SJSA1 (cell line): ENCODE data around the gene BTBD3. TPM values are rescaled to one million over a fixed set of nuclear protein-coding genes. Genes with fewer than 3 reads are reported as not detected.

Source experiments
- DNase-seq, 2 experiments: peaks; one replicate each; pipeline ENCODE4 v3.0.0-alpha.2; 2015 to 2020; ENCODE audit warnings: low spot score in 2 of 2, low read depth in 1 of 2
- H3K27ac ChIP-seq: fragments of 250-450 bp; sonication (Bioruptor Pico); 2 replicates; pipeline ENCODE4 v1.5.1; 2020; ENCODE audit warnings: mild to moderate bottlenecking, moderate library complexity
- H3K27me3 ChIP-seq: fragments of 250-450 bp; sonication (Bioruptor Pico); replicated peaks from 2 replicates; pipeline ENCODE4 v1.5.1; 2020; ENCODE audit warnings: mild to moderate bottlenecking, moderate library complexity
- H3K36me3 ChIP-seq: fragments of 250-450 bp; sonication (Bioruptor Pico); 2 replicates; pipeline ENCODE4 v1.5.1; 2020; ENCODE audit warnings: mild to moderate bottlenecking
- H3K4me1 ChIP-seq: fragments of 250-450 bp; sonication (Bioruptor Pico); replicated peaks from 2 replicates; pipeline ENCODE4 v1.6.1; 2021; ENCODE audit warnings: mild to moderate bottlenecking
- H3K4me3 ChIP-seq: fragments of 250-450 bp; sonication (Bioruptor Pico); 2 replicates; pipeline ENCODE4 v1.5.1; 2020; ENCODE audit warnings: mild to moderate bottlenecking
- H3K9me3 ChIP-seq: fragments of 250-450 bp; sonication (Bioruptor Pico); replicated peaks from 2 replicates; pipeline ENCODE4 v1.5.1; 2020; ENCODE audit warnings: mild to moderate bottlenecking
- total RNA-seq: library from RNA; depleted of rRNA; stranded (reverse); fragments of >200 nt; shearing (Covaris generic); gene quantifications from 2 replicates; pipeline ENCODE4 v1.2.3, GENCODE V29; 2014

The BTBD3 gene
- total RNA-seq, 1 experiment from 2014 or later, result 30.4 TPM

DNA sequence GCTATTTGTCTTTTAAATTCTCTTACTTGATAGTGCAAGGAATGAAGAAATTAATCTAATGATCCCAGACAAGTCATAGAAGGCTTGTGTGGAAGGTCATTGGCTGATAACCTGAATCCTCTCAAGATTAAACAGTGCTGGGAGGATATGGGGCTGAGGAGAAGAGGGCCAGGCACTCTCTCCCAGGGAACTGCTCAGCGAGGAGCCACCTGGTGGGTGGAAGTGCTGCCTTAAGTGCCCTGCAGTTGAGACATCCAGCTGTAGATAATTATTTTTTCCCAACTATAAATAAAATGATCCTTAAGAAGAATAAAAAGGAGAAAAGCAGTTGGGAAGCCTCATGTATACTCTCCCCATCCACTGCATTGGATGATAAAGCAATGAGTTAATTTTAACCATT is 47.9 kb downstream of the BTBD3 start:
- H3K9me3 ChIP-seq, result no peaks in the 10 kb centered on the region
- no peaks in the 10 kb centered on the region for H3K36me3 ChIP-seq
- no peak overlapping the region for H3K4me3 ChIP-seq
- DNase-seq, result no peak
- no peaks in the 10 kb centered on the region for H3K4me1 ChIP-seq
- H3K27me3 ChIP-seq, result no peaks in the 10 kb centered on the region
- no peak overlapping the region for H3K27ac ChIP-seq

DNA sequence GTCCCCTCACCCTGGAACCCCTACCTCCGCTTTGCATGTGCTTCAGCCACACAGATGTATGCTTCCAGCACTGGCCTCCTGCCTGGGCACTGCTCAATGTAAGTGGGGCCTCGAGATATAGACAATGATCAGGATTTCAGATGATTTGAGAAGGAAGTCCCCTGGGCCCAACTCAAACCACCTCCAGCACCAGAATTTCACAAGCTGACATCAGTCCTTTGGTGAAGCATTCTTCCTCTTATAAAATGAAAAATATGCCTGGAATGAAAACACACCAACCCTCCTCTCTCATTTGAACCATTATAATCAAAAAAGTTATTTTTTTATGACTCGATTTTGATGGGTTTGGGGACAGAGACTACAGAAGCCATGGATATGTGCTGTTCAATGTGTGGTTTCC is 48.5 kb downstream of the BTBD3 start:
- H3K27ac ChIP-seq, result no peak overlapping the region
- no peaks in the 10 kb centered on the region for H3K4me1 ChIP-seq
- H3K27me3 ChIP-seq, result no peaks in the 10 kb centered on the region
- no peak overlapping the region for H3K4me3 ChIP-seq
- H3K36me3 ChIP-seq, result no peaks in the 10 kb centered on the region
- H3K9me3 ChIP-seq, result no peaks in the 10 kb centered on the region
- no peak for DNase-seq

DNA sequence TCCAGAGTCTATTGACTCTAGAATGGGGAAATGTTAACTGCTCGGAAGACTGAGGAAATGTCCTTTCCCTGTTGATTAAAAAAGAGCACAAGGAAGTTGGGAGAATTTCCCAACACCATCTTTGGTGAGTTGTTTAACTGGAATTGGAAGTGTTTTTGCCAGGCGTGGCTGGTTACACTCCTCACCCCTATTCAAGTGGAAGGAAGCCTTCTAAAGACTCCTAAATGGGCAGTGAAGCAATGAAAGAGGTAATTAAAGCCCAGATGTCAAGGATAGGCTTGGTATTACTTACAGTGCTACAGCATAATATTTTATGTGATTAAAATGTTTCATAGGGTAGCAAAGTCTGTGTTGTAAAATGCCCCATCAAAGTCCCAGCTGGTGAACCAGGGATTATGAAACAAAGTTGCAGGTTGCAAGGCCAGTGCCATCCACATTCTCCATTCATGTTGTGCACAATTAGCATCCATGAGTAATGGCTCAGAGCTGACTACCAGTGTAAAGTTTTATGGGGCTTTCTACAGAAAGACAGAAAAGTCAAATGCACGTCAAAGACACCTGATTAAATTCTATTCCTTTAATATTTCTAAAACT is 52.6 kb downstream of the BTBD3 start:
- no peaks in the 10 kb centered on the region for H3K27me3 ChIP-seq
- H3K27ac ChIP-seq, result no peak overlapping the region
- no peak overlapping the region for H3K4me3 ChIP-seq
- H3K4me1 ChIP-seq, result no peaks in the 10 kb centered on the region
- no peaks in the 10 kb centered on the region for H3K9me3 ChIP-seq
- DNase-seq, result no peak
- H3K36me3 ChIP-seq, result no peaks in the 10 kb centered on the region

DNA sequence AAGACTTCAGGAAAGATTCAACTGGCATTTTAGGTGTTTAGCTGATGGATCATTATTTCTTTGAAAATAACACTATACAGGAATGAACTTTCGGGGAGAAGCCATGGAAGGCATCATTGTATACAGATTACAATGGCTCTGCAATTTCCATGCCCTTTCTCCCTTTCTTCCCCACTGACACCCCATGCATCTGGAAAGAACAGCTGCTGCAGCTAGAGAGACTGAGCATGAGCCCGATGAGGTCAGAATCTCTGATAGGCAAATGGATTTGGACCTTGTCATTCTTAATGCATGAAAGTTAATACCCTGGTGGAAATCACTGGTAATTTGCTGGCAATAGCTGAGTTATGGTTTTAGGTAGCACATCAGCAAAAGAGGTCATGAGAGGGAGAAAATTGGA is 54.8 kb downstream of the BTBD3 start:
- no peaks in the 10 kb centered on the region for H3K27me3 ChIP-seq
- no peak overlapping the region for H3K27ac ChIP-seq
- H3K4me3 ChIP-seq, result no peak overlapping the region
- H3K36me3 ChIP-seq, result no peaks in the 10 kb centered on the region
- no peaks in the 10 kb centered on the region for H3K9me3 ChIP-seq
- H3K4me1 ChIP-seq, result no peaks in the 10 kb centered on the region
- DNase-seq, result no peak
